ENCODE data around the gene POT1.

The POT1 gene

DNA sequence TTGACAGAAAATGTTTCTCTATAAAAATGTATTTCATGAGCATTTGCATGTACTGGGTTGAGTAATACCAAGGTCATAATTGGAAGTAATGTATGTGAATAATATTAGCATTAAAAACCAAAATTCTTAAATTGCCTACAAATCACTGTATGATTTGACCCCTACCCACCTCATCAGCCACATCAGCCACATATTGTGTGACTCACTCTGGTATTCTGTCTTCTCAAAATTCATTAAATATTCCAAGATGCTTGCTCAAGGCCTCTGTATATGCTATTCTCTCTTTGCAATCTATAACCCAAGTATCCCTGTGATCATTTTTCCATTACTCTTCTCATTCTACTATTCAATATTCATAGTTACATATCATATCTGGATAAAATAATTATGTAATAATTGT, 21.4 kb downstream of the POT1 start:
- no peak for DNase-seq

GRCh38 chr7:124907490-124907889, 22.1 kb downstream of the POT1 start:
- DNase-seq = no peak

- no peak for DNase-seq
Observed at GRCh38 chr7:124898531-124898930, 31.1 kb downstream of the POT1 start.

- no peak for DNase-seq
Observed at GRCh38 chr7:124896001-124896400, 33.6 kb downstream of the POT1 start.

- no peak for DNase-seq
Observed at GRCh38 chr7:124893140-124893827, 36.3 kb downstream of the POT1 start.

DNA sequence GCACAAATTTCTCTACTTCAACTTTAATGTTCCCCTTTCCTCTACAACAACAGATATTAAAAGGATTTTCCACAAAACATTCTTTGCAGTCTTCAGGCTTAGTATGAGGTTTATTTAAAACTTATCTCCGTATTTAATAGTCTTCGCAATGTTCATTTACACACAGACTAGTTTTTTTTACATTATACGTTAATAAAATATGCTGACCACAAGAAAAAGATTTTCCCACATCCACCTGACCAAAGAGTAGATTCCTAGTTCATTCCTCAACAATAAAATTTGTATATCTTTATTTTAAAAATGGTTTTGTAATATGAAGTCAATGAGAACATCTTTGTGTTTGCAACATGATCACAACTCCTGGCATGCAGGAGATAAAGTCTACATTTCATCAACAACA, 42.4 kb downstream of the POT1 start:
- DNase-seq = no peak

DNA sequence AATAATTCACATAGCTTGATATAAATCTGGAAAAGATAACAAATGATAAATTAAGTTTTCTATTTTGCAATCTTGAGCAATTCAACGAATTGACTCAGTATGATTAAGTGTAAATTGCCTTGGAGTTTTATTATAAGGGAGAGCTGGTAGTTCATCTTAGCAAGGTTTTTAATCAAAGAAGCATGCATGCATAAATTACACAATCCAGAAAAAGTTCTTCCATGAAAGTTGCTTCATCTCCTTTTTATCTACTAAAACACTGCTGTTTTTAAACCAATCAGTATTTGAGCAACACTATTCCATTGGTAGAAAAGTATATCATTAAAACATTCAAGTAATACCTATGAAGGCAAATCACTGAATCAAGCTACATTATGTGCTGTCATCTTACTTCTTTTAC, 47.6 kb downstream of the POT1 start:
- no peak for DNase-seq

DNA sequence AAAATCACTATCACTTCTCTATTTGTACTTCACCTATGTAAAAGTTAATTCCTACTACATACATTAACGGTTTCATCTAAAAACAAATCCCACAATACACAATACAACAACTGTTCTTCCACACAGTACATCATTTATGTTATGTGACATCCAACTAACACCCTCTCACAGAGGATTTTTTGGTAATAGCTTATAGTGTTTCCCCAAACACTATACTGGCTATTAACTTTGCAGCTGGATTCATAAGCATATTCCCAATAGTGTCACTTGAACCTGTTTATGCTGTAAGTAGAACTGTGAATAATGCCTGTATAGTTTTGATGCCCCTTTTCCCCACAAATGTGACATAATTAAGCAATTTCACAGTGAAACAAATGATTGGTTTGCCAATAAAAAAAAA, 49.9 kb downstream of the POT1 start:
- DNase-seq = no peak

DNA sequence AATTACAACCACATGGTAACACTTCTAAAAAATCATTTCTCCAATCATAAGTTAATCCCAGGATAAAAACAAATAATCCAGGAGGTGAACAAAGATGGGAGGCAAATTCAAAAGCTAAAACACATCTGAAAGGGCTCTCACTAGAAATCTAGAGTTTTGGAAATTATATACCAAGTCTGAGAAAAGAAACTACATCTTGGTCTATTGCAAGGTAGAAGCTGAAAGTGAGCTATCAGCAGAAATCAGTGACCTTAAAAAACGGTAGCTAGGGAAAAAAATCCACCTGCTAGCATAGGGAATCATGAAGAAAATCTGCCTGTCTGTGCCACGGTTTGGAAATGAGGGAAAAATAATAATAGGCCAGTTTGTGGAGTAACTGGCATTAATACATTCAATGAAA, 50.5 kb downstream of the POT1 start:
- no peak for DNase-seq

GRCh38 chr7:124874644-124875163, 54.9 kb downstream of the POT1 start:
- DNase-seq = no peak

- DNase-seq = no peak
Observed at GRCh38 chr7:124857672-124858235, 71.9 kb downstream of the POT1 start.

GRCh38 chr7:124856299-124856888, 73.2 kb downstream of the POT1 start:
- peak; percentile 59 for DNase-seq

GRCh38 chr7:124843336-124843735, 86.3 kb downstream of the POT1 start:
- no peak for DNase-seq

DNA sequence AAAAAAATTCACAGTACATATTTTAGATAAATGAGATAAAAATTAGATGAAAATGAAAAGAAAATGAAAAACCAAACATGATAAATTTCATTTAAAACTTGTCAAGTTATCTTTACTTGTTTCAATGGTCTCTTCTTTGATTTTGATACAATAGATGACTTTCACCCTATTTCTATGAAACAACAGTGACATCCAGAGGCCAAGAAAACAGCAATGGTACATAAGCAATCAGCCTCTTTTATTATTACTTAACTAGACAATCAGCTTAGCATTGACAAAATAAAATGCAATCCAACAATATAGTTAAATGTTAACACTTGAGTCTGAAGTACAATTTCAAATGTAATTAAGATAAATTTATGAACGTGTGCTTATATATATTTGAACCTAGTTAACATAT, 89.2 kb downstream of the POT1 start:
- DNase-seq = peak; percentile 4

DNA sequence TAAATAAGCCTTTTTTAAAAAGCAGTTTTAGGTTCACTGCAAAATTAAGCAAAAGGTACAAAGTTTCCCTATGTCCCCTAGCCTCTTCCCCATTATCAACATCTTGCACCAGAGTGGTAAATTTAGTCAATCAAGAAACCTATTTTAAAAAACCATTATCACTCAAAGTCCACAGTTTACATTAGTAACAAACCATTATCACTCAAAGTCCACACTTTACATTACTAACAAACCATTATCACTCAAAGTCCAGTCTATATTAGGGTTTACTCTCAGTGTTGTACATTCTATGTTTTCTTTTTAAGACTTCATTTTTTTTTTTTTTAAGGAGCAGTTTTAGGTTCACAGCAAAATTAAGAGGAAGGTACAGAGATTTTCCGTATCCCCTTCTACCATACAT, 89.9 kb downstream of the POT1 start:
- no peak for DNase-seq

DNA sequence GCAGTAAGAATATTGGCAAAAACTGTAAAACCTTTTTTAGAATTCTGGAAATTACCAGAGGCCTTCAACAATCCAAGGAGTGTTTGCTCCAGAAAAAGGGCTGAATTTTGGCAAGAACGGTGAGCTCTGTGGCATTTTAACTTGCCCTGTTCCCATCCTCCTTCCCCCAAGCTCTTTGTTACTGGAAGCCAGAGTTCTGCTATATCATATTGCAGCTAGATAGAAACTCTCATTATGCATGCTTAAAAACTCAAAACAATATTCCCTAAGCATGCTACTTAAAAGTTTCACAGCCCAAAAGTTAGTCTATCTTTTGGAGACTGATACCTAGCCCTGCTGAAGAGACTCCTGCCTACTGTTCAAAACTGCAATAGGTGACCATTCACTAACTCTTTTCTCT, 93.5 kb downstream of the POT1 start:
- DNase-seq = no peak

DNA sequence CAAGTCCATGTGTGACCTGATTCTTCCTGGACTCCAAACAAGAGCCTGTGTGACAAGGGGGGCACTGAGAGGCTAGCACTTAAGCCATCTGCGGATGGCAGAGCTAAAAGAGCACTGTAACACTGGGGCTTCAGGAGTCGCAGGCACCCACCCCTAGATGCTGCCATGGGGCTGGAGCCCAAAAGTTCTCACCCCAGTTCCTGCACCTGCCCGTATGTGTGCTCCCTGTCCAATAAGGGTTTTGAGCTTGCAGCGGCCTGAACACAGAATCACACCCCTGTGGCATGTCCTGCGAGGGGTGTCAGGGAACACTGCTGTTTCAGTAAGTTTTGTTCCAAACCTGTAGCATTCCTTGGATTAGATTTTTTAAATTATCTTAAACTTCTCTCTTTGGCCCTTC, 110.8 kb downstream of the POT1 start:
- DNase-seq = no peak

- DNase-seq = no peak
Observed at GRCh38 chr7:124813994-124814798, 115.4 kb downstream of the POT1 start.

- DNase-seq = no peak
Observed at GRCh38 chr7:124812764-124813163, 116.9 kb downstream of the POT1 start.

DNA sequence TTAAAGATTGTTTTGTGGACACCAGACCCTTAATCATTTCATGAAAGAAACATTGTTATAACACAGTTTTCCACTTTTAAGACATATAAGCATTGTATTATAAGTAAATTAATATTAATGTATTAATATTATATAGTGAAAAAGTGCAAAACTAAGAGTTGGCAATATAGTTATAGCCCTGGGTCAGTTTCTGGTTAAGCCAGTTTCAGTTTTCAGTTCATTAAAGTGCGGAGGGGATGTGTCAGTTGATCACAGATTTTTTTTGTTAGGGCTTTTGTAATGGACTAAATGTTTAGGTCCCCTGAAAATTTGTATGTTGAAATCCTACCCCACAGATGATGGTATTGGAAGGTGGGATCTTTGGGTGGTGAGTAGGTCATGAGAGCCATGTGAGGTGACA, 118.3 kb downstream of the POT1 start:
- no peak for DNase-seq

DNA sequence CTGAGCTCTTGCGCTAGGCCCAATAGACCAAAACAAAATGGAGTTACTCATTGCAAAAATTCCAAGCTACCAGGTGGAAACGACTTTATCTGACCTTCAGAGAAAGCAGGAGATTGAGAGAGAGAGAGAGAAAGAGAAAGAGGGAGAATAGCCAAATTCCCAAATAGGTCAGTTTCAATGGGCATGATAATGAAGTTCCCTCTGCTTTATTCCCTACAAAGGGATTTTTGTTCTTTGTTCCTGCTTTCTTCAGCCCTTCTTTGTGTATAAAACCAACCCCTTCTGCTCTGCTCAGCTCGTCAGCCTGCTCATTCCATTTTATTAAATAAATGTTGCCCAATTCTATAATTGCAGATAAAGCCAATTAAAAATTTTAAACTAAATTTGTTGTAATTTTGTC, 119.0 kb downstream of the POT1 start:
- no peak for DNase-seq

GRCh38 chr7:124808206-124808605, 121.4 kb downstream of the POT1 start:
- DNase-seq = no peak

DNA sequence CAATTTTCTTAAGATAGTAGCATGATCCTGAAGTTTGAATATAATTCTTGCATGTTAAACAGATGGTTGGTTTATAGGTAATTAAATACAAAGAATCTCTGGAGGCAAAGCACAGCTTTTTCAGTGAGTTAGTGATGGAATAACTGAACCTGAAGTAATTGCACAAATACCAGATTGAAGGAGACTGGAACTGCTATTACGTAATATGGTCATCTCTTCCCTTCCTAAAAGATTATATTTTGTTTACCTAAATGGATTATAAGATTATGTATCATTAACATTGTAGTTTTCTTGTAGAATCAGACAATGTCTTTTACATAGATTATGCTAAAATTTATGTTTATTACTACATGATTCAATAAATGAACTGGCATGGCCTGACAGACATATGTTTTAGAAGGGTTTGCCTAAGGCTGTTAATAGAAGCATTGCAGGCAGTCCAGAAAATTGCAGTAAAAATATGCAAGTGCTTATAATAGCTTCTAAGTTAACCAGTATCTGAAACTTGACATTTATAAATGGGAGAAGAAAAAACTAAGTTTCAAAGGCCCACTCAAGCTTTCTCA, 128.2 kb downstream of the POT1 start:
- no peak for DNase-seq

All from hematopoietic multipotent progenitor cell treated with erythropoietin and hydrocortisone succinate and interleukin-3 and kit ligand, for 8 days (in vitro differentiated cells).